Activated T-cell treated with anti-CD3 and anti-CD28 coated beads, Interleukin-2, amount 50 U/mL, for 72 hours (primary cell): ENCODE measurements around the gene LCOR. TPM values are rescaled to one million over a fixed set of nuclear protein-coding genes. Genes with fewer than 3 reads are reported as not detected.

Source experiments
- ATAC-seq, 2 donors: fragments of 150-1000 bp; cut with Tn5 transposase; replicated peaks in 1 of 2; 2 replicates each; pipeline ENCODE4 v1.10.0; 2021; ENCODE audit warnings: moderate library complexity in 2 of 2, mild to moderate bottlenecking in 1 of 2
- DNase-seq, 2 donors: peaks; one replicate each; pipeline ENCODE4 v3.0.0; 2021 to 2022; ENCODE audit warnings: mixed read lengths in 1 of 2
- H3K27ac Mint-ChIP-seq: one replicate; pipeline ENCODE4 v1.8.0; 2022; ENCODE audit warnings: mild to moderate bottlenecking, moderate library complexity, mixed read lengths
- H3K27me3 Mint-ChIP-seq: one replicate; pipeline ENCODE4 v1.8.0; 2022; ENCODE audit warnings: low read depth, mixed read lengths
- H3K36me3 Mint-ChIP-seq, 2 donors: one replicate each; pipeline ENCODE4 v1.8.0; 2022; ENCODE audit warnings: mixed read lengths in 2 of 2, mild to moderate bottlenecking in 1 of 2; ENCODE audit not compliant: insufficient read depth in 2 of 2
- H3K4me1 Mint-ChIP-seq: one replicate; pipeline ENCODE4 v1.8.0; 2022; ENCODE audit warnings: low read depth, mixed read lengths
- H3K4me3 Mint-ChIP-seq, 2 donors: one replicate each; pipeline ENCODE4 v1.8.0; 2022; ENCODE audit warnings: mild to moderate bottlenecking in 2 of 2, mixed read lengths in 2 of 2, moderate library complexity in 2 of 2
- H3K9me3 Mint-ChIP-seq, 2 donors: one replicate each; pipeline ENCODE4 v1.8.0; 2022; ENCODE audit warnings: mixed read lengths in 2 of 2
- total RNA-seq, 2 donors: library from RNA; stranded (reverse); gene quantifications; one replicate each; pipeline ENCODE4 v1.2.3, GENCODE V29; 2022

The LCOR gene
- total RNA-seq, 2 donors from 2014 or later, result 24.0 to 33.3 TPM

- no peak overlapping the region for H3K4me3 Mint-ChIP-seq
- no peaks in the 10 kb centered on the region for H3K27me3 Mint-ChIP-seq
- no peak for ATAC-seq
- H3K9me3 Mint-ChIP-seq, result no peaks in the 10 kb centered on the region
- H3K4me1 Mint-ChIP-seq, result peaks cover 20% of the 10 kb centered on the region
- H3K27ac Mint-ChIP-seq, result no peak overlapping the region
- no peaks in the 10 kb centered on the region for H3K36me3 Mint-ChIP-seq
- DNase-seq, result no peak
These were observed 163.8 kb downstream of the LCOR start for GRCh38 chr10:96995851-96996250.

DNA sequence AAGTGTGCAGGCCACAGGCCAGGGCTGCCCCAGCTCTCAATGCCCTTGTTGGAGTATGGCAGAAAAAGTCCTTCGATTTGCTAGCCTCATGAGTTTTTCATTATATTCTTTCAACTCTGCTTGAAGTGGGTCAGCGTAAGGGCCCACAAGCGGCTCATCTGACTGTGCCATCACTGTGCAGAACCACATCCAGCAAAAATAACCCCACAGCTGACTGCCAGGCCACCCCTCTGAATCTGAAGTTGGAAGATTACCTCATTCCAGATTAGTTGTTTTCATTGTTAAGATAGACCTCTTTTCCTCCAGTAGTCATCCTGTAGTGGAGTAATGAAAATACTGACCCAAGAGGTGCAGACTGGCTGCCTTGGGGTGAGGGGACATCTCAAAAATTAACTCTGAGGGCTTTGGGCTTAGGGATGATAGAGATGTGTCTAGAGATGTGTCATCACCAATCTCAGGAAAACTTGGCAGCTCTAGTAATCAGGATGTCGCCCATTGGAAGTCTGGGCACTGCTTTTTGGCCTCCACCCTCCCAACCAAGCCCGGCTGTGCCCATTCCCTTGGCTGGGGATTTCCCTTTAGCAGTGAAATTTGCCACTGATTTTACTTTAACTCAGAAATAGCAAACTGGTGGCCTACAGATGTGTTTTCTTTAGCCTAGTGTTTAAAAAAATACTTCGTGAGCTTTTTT is 164.3 kb downstream of the LCOR start:
- ATAC-seq, result no peak
- H3K9me3 Mint-ChIP-seq, result no peaks in the 10 kb centered on the region
- no peak overlapping the region for H3K27ac Mint-ChIP-seq
- H3K27me3 Mint-ChIP-seq, result no peaks in the 10 kb centered on the region
- H3K36me3 Mint-ChIP-seq, result no peaks in the 10 kb centered on the region
- H3K4me3 Mint-ChIP-seq, result no peak overlapping the region
- no peak for DNase-seq
- peaks cover 14% of the 10 kb centered on the region for H3K4me1 Mint-ChIP-seq

- no peak for ATAC-seq
- no peak for DNase-seq
- Mint-ChIP-seq H3K27ac (no peak overlapping the region), H3K4me1 (no peaks in the 10 kb centered on the region), H3K27me3 (no peaks in the 10 kb centered on the region), H3K4me3 (no peak overlapping the region), H3K9me3 (no peaks in the 10 kb centered on the region), H3K36me3 (no peaks in the 10 kb centered on the region)
These were observed 166.3 kb downstream of the LCOR start for GRCh38 chr10:96998329-96998888.

DNA sequence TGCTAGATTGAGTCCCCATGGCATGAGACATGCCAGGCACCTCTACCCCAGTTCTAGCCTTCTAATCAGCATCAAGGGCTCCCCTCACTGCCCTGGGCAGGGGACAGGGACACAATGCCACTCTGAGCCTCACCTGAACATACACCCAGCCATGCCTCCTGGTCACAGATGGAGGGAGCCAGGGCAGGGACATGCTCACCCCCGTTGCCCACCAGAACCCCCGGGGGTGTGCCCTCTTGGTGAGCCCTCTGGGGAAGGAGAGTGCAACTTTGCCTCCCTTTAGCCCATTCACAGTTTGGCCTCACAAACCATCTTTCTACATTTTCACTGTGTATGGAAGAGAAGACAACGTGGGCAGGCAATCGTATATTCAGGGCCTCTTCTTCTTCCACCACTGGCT is 167.2 kb downstream of the LCOR start:
- H3K4me1 Mint-ChIP-seq, result no peaks in the 10 kb centered on the region
- no peak overlapping the region for H3K4me3 Mint-ChIP-seq
- no peaks in the 10 kb centered on the region for H3K27me3 Mint-ChIP-seq
- DNase-seq, result no peak
- H3K36me3 Mint-ChIP-seq, result no peaks in the 10 kb centered on the region
- no peak overlapping the region for H3K27ac Mint-ChIP-seq
- no peaks in the 10 kb centered on the region for H3K9me3 Mint-ChIP-seq
- no peak for ATAC-seq

GRCh38 chr10:96999987-97000386 is 167.9 kb downstream of the LCOR start:
- Mint-ChIP-seq H3K4me3 (no peak overlapping the region), H3K36me3 (no peaks in the 10 kb centered on the region), H3K27me3 (no peaks in the 10 kb centered on the region), H3K9me3 (no peaks in the 10 kb centered on the region), H3K4me1 (no peaks in the 10 kb centered on the region), H3K27ac (no peak overlapping the region)
- DNase-seq (no peak), ATAC-seq (no peak)

- Mint-ChIP-seq H3K36me3 (peaks cover 2 to 3% of the 10 kb centered on the region in 2 donors), H3K27ac (no peak overlapping the region), H3K27me3 (no peaks in the 10 kb centered on the region), H3K4me3 (no peak overlapping the region), H3K9me3 (peaks cover 2% of the 10 kb centered on the region in 2 donors), H3K4me1 (no peaks in the 10 kb centered on the region)
- no peak for ATAC-seq
- DNase-seq, result no peak
These were observed 168.5 kb downstream of the LCOR start for GRCh38 chr10:97000487-97001182.

DNA sequence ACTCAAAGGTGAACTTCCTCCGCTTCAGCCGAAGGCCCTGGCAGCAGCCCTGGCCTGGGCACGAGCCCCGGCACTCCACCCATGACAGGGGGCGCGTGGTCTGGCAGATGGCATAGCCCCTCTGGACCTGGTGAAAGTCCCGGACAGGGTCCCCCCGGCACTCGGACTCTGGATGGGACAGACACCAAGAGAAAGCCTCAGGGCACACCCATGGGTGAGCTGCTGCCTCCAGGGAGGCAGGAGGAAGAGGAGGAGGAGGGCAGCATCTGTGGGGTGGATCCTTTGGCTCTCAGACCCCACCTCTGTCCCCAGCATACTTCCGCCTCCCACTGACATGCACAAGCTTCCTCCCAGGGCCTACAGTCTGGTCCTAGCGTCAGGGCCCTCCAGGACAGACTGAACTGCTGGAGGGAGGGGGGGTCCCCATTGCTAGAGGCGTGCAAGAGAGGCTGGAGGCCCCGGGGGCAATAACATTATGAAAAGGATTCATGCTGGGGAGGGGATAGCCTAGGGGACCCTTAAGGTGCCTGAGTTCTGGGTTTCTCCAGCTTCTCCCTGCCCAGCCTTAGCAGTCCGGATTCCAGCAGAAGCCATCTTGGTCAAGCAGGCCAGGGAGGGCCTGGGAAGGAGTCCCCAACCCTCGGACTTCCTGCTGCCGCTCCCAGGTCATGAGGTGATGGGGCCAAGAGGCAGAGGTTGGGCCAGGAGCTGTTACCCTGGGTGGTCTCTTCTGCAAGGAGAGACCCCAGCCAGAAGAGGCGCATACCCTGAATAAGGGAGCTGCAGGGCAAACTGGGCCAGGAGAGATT is 169.3 kb downstream of the LCOR start:
- no peak overlapping the region for H3K27ac Mint-ChIP-seq
- no peaks in the 10 kb centered on the region for H3K27me3 Mint-ChIP-seq
- no peak overlapping the region for H3K4me3 Mint-ChIP-seq
- ATAC-seq (no peak), DNase-seq (no peak)
- H3K36me3 Mint-ChIP-seq, result peaks cover 2 to 4% of the 10 kb centered on the region in 2 donors
- H3K4me1 Mint-ChIP-seq, result no peaks in the 10 kb centered on the region
- peaks cover 3% of the 10 kb centered on the region in 2 donors for H3K9me3 Mint-ChIP-seq

- Mint-ChIP-seq H3K9me3 (peaks cover 8 to 12% of the 10 kb centered on the region in 2 donors), H3K36me3 (peaks cover 11 to 16% of the 10 kb centered on the region in 2 donors), H3K4me3 (no peak overlapping the region), H3K27me3 (no peaks in the 10 kb centered on the region), H3K4me1 (no peaks in the 10 kb centered on the region), H3K27ac (no peak overlapping the region)
- ATAC-seq (no peak), DNase-seq (no peak)
These were observed 170.6 kb downstream of the LCOR start for GRCh38 chr10:97002670-97003069.

GRCh38 chr10:97003151-97003803 is 171.2 kb downstream of the LCOR start:
- H3K36me3 Mint-ChIP-seq, result peaks cover 11 to 20% of the 10 kb centered on the region in 2 donors
- H3K27ac Mint-ChIP-seq, result no peak overlapping the region
- no peaks in the 10 kb centered on the region for H3K27me3 Mint-ChIP-seq
- peaks cover 10 to 13% of the 10 kb centered on the region in 2 donors for H3K9me3 Mint-ChIP-seq
- ATAC-seq, result no peak
- H3K4me1 Mint-ChIP-seq, result no peaks in the 10 kb centered on the region
- H3K4me3 Mint-ChIP-seq, result no peak overlapping the region
- no peak for DNase-seq

DNA sequence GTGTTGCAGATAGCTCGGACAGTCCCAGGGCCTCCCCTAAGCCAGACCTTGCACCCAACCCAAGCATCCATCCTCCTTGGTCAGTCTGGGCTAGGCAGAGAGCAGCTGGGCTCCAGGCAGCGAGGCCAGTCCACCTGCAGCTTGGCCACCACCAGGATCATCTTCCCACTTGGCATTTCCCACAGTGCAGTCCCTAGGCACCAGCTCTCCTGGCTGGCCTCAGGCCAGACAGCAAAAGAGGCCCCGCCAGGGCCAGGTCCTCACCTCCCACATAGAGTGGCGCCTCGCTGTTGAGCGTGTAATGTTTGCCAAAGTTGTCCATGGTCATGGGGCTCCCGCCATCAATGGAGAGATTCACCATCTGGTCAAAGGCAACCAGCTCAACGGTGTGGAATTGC is 171.7 kb downstream of the LCOR start:
- ATAC-seq, result no peak
- Mint-ChIP-seq H3K4me3 (no peak overlapping the region), H3K27ac (no peak overlapping the region), H3K36me3 (peaks cover 11 to 20% of the 10 kb centered on the region in 2 donors), H3K4me1 (no peaks in the 10 kb centered on the region), H3K9me3 (peaks cover 10 to 13% of the 10 kb centered on the region in 2 donors), H3K27me3 (no peaks in the 10 kb centered on the region)
- DNase-seq, result no peak

DNA sequence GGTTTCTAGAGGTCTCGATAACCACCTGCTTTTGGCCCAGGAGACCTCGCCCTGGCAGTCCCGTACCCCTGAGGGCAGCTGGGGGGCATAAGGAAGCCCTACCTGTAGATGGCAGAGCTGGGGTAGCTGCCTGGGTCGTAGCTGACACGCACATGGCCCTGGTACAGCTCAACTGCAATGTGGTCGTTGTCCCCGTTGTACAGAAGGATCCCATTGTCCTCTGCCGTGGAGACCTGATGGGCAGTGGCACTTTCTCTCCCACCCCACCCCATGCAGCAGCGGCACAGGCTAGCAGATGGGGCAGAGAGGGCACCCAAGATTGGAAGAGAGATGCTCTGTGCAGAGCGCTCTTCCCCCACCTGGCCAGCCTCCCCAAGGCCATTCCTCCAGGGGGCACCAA is 172.5 kb downstream of the LCOR start:
- Mint-ChIP-seq H3K27ac (no peak overlapping the region), H3K36me3 (peaks cover 11 to 20% of the 10 kb centered on the region in 2 donors), H3K9me3 (peaks cover 10 to 13% of the 10 kb centered on the region in 2 donors), H3K4me3 (no peak overlapping the region), H3K4me1 (no peaks in the 10 kb centered on the region), H3K27me3 (no peaks in the 10 kb centered on the region)
- ATAC-seq, result no peak
- DNase-seq, result no peak

DNA sequence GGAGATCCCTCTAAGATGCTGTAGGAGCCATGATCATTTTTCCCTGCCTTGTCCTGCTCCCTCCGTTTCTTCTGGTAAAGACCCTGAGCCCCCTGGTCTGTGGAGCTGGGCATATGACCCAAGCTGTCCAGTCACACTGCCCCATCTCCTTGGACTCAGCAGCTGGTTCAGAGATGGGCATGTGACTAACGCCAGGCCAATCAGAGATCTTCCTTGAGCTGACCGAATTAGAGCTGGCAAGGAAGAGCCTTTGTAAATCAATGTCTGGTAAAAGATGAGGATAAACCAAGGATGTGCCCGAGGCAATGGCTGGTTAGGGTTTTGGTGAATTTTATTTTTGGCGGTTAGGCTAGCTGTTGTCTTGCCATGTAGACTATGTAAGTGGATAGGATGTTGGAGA is 173.3 kb downstream of the LCOR start:
- H3K9me3 Mint-ChIP-seq, result peaks cover 10 to 13% of the 10 kb centered on the region in 2 donors

More for the DNA sequence above, 173.3 kb downstream of the LCOR start:
- DNase-seq (no peak), ATAC-seq (no peak)
- Mint-ChIP-seq H3K4me1 (no peaks in the 10 kb centered on the region), H3K4me3 (no peak overlapping the region), H3K27ac (no peak overlapping the region), H3K36me3 (peaks cover 11 to 20% of the 10 kb centered on the region in 2 donors), H3K27me3 (no peaks in the 10 kb centered on the region)
